A673 (cell line): Measurements from ENCODE around the gene KCTD16.

Source experiments
- EZH2 ChIP-seq: fragments of 200-600 bp; sonication (generic); IDR thresholded peaks from 2 replicates; pipeline ENCODE4 v1.6.1; 2017; ENCODE audit warnings: borderline replicate concordance, low read depth, mild to moderate bottlenecking, mixed read lengths, antibody characterized with exemption, low read length; ENCODE audit not compliant: poor library complexity, severe bottlenecking
- TF ChIP-seq, protein P1 (sequence below): fragments of 300-800, 200-600 bp; sonication (generic); conservative IDR thresholded peaks from 2 replicates; pipeline ENCODE4 v1.5.1; 2017; ENCODE audit warnings: low read depth, mild to moderate bottlenecking, antibody characterized with exemption, low read length, moderate library complexity, mixed read lengths

DNA sequence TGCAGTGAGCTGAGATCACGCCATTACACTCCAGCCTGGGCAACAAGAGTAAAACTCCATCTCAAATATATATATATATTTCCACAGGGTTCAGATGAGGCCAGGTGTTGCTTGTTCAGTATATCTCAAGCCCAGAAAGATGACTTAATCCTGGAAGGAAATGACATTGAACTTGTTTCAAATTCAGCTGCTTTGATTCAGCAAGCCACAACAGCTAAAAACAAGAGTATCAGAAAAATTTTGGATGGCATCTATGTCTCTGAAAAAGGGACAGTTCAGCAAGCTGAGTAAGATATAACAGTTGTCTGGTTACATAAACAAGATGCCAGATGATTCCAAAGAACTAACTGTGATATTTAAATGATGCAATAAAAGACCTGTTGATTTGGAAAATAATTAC, 352.0 kb downstream of the KCTD16 start:
- TF ChIP-seq, protein P1, sequence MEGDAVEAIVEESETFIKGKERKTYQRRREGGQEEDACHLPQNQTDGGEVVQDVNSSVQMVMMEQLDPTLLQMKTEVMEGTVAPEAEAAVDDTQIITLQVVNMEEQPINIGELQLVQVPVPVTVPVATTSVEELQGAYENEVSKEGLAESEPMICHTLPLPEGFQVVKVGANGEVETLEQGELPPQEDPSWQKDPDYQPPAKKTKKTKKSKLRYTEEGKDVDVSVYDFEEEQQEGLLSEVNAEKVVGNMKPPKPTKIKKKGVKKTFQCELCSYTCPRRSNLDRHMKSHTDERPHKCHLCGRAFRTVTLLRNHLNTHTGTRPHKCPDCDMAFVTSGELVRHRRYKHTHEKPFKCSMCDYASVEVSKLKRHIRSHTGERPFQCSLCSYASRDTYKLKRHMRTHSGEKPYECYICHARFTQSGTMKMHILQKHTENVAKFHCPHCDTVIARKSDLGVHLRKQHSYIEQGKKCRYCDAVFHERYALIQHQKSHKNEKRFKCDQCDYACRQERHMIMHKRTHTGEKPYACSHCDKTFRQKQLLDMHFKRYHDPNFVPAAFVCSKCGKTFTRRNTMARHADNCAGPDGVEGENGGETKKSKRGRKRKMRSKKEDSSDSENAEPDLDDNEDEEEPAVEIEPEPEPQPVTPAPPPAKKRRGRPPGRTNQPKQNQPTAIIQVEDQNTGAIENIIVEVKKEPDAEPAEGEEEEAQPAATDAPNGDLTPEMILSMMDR, result no peak
- TF ChIP-seq EZH2, result no peak
